NCI-H2107 treated with DMSO at 0.1 percent for 48 hours (cell line): ENCODE results near the gene CCDC60.

ENCODE experiments used
- DNase-seq: peaks from one replicate; lab custom pipeline; 2025; ENCODE audit not compliant: unreplicated experiment; lab: John Stamatoyannopoulos, UW

CCDC60 gene

GRCh38 chr12:119334430-119335170, at the start of gene CCDC60:
CCDC60 (plus strand) TSS chr12:119334729; CDS start chr12:119335177, 448 bp downstream.
- DNase-seq, result no peak

GRCh38 chr12:119288576-119288975, 46.0 kb upstream of the CCDC60 start:
- peak; percentile 18 for DNase-seq

GRCh38 chr12:119292893-119293630, 41.5 kb upstream of the CCDC60 start:
- DNase-seq, result no peak

- no peak for DNase-seq
Measured at GRCh38 chr12:119294211-119294610, 40.3 kb upstream of the CCDC60 start.

GRCh38 chr12:119296535-119296934, 38.0 kb upstream of the CCDC60 start:
- DNase-seq, result no peak

GRCh38 chr12:119299130-119299529, 35.4 kb upstream of the CCDC60 start:
- DNase-seq, result no peak

- DNase-seq, result no peak
Measured at GRCh38 chr12:119301379-119301778, 33.1 kb upstream of the CCDC60 start.

GRCh38 chr12:119302451-119303080, 32.0 kb upstream of the CCDC60 start:
- DNase-seq, result no peak

GRCh38 chr12:119306593-119306992, 27.9 kb upstream of the CCDC60 start:
- DNase-seq, result no peak

GRCh38 chr12:119307747-119308146, 26.8 kb upstream of the CCDC60 start:
- DNase-seq, result no peak

- DNase-seq, result peak; percentile 60
Measured at GRCh38 chr12:119308708-119309456, 25.6 kb upstream of the CCDC60 start.

- no peak for DNase-seq
Measured at GRCh38 chr12:119311878-119312277, 22.7 kb upstream of the CCDC60 start.

GRCh38 chr12:119312904-119313303, 21.6 kb upstream of the CCDC60 start:
- DNase-seq, result peak; percentile 55

- DNase-seq, result no peak
Measured at GRCh38 chr12:119314290-119314689, 20.2 kb upstream of the CCDC60 start.

GRCh38 chr12:119319638-119320037, 14.9 kb upstream of the CCDC60 start:
- DNase-seq, result peak; percentile 44

- no peak for DNase-seq
Measured at GRCh38 chr12:119320678-119321077, 13.9 kb upstream of the CCDC60 start.

- DNase-seq, result no peak
Measured at GRCh38 chr12:119322301-119322723, 12.2 kb upstream of the CCDC60 start.

- DNase-seq, result no peak
Measured at GRCh38 chr12:119325813-119326212, 8.7 kb upstream of the CCDC60 start.

GRCh38 chr12:119326341-119326740, 8.2 kb upstream of the CCDC60 start:
- DNase-seq, result no peak

GRCh38 chr12:119327471-119327870, 7.1 kb upstream of the CCDC60 start:
- DNase-seq, result no peak

GRCh38 chr12:119328111-119328510, 6.4 kb upstream of the CCDC60 start:
- DNase-seq, result no peak
